ENCODE data around the gene SECISBP2L. TPM values are rescaled to one million over a fixed set of nuclear protein-coding genes. Genes with fewer than 3 reads are reported as not detected.
"Not testable (repeated sequence)": the region's sequence is repeated elsewhere in the genome, so short reads cannot be mapped to it uniquely, and the experiment has no call there.

The SECISBP2L gene
- total RNA-seq, 1 donor: 74.3 TPM

GRCh38 chr15:49084285-49084570 is 38.0 kb upstream of the SECISBP2L start:
- no peak overlapping the region for H3K4me3 ChIP-seq (ENCODE audit: low read depth, low read length)
- no peak for DNase-seq (ENCODE audit: low read depth)
- no peak for TF ChIP-seq CTCF (IDR thresholded peaks at IDR 0.05; ENCODE audit: insufficient read depth, low read depth, low read length)

GRCh38 chr15:49083401-49084284 is 37.4 kb upstream of the SECISBP2L start:
- no peak overlapping the region for H3K4me3 ChIP-seq (ENCODE audit: low read depth, low read length)

GRCh38 chr15:49082960-49083359 is 36.7 kb upstream of the SECISBP2L start:
- H3K4me3 ChIP-seq (ENCODE audit: low read depth, low read length): no peak overlapping the region
- peak; percentile 84 for DNase-seq (ENCODE audit: low read depth)
- no peak for TF ChIP-seq CTCF (IDR thresholded peaks at IDR 0.05; ENCODE audit: insufficient read depth, low read depth, low read length)

More at GRCh38 chr15:49083401-49084284, 37.4 kb upstream of the SECISBP2L start:
- no peak for TF ChIP-seq CTCF (IDR thresholded peaks at IDR 0.05; ENCODE audit: insufficient read depth, low read depth, low read length)
- DNase-seq (ENCODE audit: low read depth): peak; percentile 57

GRCh38 chr15:49079340-49080039 is 33.2 kb upstream of the SECISBP2L start:
- no peak overlapping the region for H3K4me3 ChIP-seq (ENCODE audit: low read depth, low read length)
- no peak for TF ChIP-seq CTCF (IDR thresholded peaks at IDR 0.05; ENCODE audit: insufficient read depth, low read depth, low read length)
- no peak for DNase-seq (ENCODE audit: low read depth)

GRCh38 chr15:49075881-49076280 is 29.6 kb upstream of the SECISBP2L start:
- no peak overlapping the region for H3K4me3 ChIP-seq (ENCODE audit: low read depth, low read length)
- DNase-seq (ENCODE audit: low read depth): peak; percentile 55
- TF ChIP-seq CTCF (IDR thresholded peaks at IDR 0.05; ENCODE audit: insufficient read depth, low read depth, low read length): no peak

GRCh38 chr15:49074589-49075287 is 28.5 kb upstream of the SECISBP2L start:
- H3K4me3 ChIP-seq (ENCODE audit: low read depth, low read length); DNase-seq (ENCODE audit: low read depth): not testable (repeated sequence)

GRCh38 chr15:49066372-49066771 is 20.1 kb upstream of the SECISBP2L start:
- TF ChIP-seq CTCF (IDR thresholded peaks at IDR 0.05; ENCODE audit: insufficient read depth, low read depth, low read length): no peak
- no peak overlapping the region for H3K4me3 ChIP-seq (ENCODE audit: low read depth, low read length)
- DNase-seq (ENCODE audit: low read depth): no peak

All from fibroblast of villous mesenchyme (primary cell).